ENCODE measurements around the gene GSK3B.

DNA sequence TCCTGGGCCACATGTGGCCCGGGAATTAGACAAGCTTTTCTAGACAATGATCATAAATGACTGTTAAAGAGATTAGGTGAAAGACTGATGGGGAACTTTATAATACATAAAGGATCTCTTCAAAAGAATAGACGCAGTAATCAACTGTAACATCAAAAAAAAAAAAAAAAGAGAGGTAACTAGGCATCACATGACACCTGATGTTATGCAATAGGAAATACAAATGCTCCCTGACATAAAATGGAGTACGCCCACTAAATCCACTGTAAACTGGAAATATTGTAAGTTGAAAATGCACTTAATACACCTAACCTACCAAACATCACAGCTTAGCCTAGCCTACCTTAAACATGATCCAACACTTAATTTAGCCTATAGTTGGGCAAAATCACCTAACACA is 27.2 kb downstream of the GSK3B start:
- TF ChIP-seq, protein P1, sequence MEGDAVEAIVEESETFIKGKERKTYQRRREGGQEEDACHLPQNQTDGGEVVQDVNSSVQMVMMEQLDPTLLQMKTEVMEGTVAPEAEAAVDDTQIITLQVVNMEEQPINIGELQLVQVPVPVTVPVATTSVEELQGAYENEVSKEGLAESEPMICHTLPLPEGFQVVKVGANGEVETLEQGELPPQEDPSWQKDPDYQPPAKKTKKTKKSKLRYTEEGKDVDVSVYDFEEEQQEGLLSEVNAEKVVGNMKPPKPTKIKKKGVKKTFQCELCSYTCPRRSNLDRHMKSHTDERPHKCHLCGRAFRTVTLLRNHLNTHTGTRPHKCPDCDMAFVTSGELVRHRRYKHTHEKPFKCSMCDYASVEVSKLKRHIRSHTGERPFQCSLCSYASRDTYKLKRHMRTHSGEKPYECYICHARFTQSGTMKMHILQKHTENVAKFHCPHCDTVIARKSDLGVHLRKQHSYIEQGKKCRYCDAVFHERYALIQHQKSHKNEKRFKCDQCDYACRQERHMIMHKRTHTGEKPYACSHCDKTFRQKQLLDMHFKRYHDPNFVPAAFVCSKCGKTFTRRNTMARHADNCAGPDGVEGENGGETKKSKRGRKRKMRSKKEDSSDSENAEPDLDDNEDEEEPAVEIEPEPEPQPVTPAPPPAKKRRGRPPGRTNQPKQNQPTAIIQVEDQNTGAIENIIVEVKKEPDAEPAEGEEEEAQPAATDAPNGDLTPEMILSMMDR (conservative IDR thresholded peaks at IDR 0.05; ENCODE audit: low read depth, low read length): no peak
- no peak for TF ChIP-seq EZH2 (IDR thresholded peaks at IDR 0.05; ENCODE audit: borderline replicate concordance, low read depth, low read length, poor library complexity, severe bottlenecking)
